Right renal cortex interstitium (tissue), 3 donors: ENCODE results near the gene CARD19. TPM values are rescaled to one million over a fixed set of nuclear protein-coding genes. Genes with fewer than 3 reads are reported as not detected.
A peak's percentile ranks its signal among the peaks of the same experiment; 100 is the strongest.

ENCODE experiments used
- DNase-seq, 3 donors: peaks; one replicate each; pipeline ENCODE4 v3.0.0-alpha.2; 2013; ENCODE audit warnings: low read depth in 3 of 3, low spot score in 2 of 3
- polyA plus RNA-seq, 3 donors: library from polyadenylated mRNA; unstranded; fragments of 120-200 nt; gene quantifications; one replicate each; pipeline ENCODE4 v1.2.1, GENCODE V29; 2013; ENCODE audit not compliant: insufficient read length in 3 of 3

CARD19 gene
- polyA plus RNA-seq, 3 donors, result 14.8 to 18.0 (median 15.5) TPM

DNA sequence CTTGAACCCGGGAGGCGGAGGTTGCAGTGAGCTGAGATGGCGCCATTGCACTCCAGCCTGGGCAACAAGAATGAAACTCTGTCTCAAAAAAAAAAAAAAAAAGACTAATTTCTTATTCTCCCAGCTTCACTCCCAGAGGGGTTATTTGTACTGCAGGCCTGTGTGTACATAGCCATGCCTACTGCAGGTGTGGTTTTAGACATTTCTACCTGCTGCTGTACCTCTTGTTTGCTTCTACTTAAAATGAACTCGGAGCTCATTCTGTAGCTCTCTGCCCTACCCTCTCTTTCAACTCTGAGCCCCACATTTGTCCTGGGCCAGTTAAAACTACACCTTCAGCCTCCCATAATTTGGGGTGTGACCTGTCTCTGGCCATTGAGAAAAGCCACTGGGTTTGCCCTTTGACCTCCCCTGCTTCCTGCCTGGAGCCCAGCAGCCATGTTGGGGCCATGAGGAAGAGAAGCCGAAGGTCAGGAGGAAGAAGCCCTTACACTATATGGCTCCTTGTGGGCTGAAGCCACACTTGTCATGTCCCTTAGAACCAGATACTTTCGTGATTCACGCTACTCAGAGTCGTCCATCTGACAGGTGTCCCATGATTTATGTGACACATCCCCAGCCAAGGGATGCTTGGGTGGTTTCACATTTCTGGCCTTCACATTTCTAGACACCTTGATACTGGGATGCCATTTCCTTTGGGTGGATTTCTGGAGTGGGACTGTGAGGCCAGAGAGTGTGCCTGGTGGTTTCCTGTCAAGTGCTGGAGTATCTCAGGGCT lies 9.4 kb upstream of the CARD19 start:
- no peak for DNase-seq

DNA sequence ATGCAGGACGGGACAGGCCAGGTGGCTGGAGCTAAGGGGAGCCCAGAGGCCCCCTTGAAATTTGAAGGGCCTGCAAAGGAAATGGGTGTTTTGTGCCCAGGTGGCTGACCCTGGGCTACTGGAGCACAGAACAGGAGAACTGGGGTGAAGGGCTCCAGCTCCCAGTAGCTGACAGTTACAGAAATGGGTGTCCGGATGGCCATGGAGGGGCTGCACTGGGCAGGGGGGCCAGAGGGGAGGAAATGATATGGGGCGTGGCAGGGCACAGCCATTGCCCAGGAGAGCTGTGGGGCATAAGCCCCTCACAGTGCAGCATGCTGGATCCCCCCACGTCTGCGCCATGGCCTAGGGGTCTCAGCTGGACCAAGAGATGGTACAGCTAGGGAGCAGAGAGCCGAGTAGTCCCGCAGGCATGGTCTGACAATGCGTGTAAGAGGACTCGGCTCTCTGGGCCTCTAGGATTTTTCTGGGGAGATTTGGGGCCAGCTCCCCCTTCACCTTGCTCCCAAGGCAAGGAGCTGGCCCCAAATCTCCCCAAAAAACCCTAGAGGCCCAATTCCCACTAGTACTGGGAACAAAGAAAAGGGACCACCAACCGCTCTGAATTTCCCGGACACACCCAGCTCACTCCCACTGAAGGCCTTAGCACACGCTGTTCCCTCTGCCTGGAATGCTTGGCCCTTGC lies 7.9 kb upstream of the CARD19 start:
- DNase-seq, result no peak

DNA sequence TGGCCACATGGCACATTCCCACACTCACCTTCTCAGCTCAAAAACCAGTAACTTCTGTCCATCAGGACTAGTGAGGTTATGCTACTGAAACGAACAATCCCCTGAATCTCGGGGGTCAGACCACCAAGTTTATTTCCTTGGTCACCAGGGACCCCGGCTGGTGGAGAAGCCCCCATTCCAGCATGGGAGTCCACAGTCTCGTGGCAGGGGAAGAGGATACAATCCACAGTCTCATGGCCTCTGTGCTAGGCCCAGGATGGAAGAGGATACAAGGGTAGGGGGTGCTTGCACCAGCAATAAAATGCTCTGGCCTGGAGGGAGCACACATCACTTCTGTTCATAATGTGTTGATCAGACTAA lies 7.4 kb upstream of the CARD19 start:
- no peak for DNase-seq

DNA sequence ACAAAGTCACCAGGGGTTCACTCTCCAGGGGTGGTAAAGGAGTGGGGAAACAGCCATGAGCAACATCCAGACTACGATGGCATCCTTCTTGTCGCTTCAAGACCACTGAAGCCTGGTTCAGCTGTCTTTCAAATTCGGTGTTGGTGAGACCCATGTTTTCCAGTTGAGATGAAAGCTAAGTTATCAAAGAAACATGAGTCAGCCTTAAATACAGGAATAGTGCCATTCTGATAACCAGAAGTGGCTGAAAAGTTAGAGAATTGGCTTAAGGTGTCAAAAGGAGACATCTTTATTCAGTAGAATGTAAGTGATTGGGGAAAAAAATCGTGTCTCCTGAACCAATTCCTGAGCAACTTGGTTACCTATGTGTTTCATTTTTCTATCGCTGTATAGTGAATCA lies 7.0 kb upstream of the CARD19 start:
- DNase-seq, result no peak

DNA sequence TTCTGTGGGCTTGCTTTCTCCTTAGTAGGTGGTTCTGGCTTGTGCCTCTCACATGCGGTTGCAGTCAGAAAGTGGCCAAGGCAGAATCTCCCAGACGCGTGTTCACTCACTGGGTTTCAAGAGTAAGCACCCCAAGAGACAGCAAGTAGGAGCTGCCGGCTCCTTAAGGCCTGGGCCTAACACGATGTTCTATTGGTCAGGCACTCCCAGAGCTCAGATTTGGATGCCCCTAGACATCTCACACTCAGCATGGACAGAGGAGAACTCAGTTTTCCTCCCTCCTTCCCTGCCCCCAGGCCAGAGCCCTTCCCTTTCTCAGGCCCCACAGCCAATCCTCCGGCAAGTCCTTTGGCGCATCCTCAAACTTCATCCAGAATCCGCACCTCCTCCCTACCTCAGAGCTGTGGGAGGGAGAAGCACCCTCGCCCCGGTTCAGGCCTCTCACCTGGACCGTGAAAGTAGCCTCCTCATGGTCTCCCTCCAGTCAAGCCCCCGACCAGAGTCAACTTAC lies 6.5 kb upstream of the CARD19 start:
- no peak for DNase-seq

DNA sequence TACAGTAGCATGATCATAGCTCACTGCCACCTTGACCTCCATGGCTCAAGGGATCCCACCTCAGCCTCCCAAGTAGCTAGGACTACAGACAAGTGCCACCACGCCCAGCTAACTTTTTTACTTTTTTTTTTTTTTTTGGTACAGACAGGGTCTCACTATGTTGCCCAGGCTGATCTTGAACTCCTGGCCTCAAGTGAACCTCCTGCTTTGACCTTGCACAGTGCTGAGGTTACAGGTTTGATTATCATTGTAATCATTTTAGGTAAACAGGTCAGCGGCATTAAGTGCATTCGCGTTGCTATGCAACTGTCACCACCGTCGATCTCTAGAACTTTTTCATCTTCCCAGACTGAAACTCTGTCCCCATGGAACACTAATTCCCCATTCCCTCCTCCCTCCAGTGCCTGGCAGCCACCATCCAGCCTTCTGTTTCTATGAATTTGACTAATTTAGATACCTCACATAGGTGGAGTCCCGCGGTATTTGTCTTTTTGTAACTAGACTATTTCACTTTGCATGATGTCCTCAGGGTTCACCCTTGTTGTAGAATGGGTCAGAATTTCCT lies 5.8 kb upstream of the CARD19 start:
- no peak for DNase-seq

DNA sequence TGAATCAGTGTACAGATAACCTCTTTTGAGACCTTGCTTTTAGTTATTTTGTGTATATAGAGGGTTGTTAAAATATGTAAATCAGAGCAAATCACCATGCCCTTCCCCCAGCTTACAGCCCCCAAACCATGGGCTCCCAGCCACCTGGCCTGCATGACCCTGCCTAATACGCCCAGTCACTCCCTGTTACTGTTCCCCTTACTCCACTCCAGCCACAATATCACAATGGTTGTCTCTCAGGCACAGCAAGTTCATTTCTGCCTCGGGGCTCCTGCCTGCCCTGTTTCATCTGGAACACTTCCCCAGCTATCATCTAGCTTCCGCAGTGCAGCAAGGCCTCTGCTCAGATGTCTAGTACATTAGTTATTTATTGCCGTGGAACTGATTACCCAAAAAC lies 5.0 kb upstream of the CARD19 start:
- DNase-seq, result no peak

DNA sequence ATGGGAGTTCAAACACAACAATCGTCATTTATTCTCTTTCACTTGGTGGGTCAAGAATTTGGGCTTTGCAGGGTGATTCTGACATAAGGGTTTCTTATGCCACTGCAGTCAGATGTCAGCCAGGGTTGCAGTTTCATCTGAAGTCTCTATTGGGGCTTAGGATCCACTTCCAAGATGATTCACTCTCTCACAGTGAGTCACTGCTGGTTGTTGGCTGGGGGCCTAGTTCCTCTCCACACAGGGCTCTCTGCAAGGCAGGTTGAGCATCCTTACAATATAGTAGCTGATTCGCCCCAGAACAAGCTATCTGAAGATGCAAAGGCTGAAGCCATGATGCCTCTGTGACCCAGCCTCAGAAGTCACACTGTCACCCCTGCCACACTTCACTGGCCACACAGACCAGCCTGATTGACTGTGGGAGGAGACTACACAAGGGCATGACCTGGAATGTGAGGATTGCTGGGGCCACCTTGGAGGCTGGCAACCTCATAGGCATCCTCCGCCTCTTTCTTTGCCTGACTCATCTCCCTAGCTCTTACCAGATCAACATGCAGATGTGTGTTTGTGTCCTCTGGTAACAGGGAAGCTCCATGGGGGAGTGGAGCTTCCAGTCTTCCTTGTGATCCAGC lies 4.5 kb upstream of the CARD19 start:
- no peak for DNase-seq

DNA sequence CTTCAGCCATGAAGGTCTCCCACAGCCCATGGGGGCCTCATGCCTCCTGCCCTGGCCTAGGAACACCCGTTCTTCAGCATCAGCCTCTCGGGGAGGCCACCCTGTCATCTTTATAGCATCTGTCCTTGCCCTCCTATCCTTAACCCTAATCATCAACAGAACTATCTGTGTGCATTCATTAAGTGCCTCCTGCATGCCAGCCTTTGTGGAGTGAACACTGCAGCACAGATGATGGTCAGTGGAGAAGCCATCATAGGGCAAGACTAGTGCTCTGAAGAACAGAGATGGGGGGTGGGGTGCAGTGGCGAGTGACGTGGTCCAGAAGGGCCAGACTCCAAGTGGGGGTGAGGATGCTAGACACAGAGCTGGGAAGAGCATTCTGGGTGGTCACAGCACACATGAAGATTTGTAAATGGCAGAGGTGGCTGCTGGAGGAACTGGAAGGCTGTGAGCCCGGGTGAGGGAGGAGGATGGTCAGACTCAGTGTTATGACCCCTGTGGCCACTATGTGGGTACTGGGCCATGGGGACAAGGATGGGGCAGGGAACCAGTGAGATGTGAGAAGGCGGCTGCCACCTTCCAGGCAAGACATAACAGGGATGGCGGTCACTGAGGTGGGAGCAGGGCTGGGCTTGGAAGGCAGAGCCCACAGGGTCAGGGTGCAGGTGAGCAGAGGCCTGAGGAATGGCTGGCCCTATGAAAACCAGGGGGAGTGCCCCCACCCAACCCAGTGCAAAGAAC lies 3.6 kb upstream of the CARD19 start:
- no peak for DNase-seq

DNA sequence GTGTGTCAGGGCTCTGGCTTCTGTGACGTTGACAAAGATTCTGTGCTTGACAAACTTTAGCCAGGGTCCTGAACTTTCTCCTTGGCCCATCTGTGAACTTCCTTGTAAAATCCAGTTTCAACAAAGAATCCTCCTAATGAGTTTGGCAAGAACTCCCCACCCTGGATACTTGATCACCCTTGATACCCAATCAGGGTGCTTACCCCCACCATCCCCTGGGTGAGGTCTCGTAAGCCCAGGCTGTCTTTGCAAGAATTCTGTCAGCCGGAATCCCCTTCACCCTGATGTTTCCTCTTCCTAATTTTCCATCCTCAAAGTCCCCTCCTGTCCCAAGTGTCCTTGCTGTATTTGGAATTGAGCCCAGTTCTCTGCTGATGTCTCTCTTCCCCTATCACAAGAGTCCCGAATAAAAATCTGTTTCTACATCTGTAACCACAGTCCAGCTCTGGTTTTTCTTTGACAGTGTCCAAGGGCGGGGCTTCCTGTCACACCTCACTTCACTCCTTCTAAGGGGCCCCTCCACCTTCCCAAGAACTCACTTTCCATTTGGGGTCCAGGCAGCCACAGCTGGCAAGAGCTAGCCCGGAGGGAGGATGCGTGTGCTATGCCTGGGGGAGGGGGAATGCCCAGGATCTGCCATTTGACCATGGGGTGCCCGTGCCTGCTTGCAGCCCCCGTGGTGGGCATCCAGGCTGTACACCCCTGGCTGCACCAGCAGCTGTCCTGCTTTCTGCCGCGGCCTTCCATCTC lies 2.7 kb upstream of the CARD19 start:
- peak in 1 of 3 donors; percentile 33 for DNase-seq

DNA sequence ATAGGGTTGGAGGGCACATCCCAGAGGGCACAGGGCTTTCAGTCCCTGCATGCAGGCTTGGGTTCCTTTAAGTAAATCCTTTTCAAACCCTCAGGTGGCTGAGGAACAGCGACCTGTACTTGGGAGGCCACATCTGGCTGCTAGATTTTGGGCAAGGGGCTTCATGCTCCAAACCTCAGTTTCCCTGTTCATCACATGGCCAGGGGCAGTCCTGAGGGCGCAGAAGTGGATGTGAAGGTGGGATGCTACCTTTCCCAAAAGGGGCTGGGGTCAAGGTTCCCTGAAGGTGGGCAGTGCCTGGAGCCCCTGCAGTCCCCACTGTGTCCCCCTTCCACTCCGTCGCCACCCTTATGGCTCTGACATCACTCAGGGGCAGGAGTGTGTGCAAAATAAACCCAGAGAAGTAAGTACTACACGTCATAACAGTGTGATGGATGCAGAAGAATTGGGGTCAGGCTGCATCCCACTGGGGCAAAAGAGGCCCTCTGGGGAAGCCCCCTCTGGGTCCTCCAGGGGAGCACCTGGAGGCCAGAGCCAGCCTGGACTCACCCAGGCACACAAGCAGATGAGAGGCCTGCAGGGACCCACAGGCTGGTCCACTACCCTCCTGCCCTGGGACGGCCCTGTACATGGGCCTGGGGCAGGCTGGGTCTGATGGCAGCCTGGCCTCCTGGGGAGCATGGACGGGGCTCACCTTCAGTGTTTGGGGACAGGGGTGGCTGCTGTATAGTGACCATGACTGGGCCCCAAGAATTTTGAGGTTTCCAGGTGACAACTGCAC lies 1.9 kb upstream of the CARD19 start:
- no peak for DNase-seq

DNA sequence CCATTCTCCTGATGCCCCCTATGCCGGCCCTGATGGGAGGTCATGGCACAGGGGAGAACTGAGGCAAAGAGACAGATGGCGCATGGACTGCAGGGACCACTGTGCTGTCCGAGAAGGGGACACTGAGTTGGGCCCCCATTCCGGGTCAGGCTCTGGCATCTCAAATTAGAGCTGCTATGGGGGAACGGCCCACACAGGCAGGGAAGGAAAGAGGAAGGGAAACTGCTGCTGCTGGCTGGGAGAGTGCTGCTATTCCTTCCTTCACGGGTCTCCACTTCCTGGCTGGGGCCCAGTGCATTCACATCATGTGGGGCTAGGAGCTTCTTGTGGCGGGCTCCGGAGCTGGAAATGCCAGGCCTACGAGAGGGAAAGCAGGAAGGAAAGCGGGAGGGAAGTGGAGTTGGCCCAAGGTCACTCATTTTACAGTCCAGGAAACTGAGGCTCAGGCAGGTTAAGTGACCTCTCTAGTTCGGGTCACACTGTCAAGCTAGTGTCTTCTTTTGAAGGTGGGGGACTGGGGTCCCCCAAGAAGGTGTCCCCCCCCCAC lies 1.3 kb upstream of the CARD19 start:
- DNase-seq, result no peak

DNA sequence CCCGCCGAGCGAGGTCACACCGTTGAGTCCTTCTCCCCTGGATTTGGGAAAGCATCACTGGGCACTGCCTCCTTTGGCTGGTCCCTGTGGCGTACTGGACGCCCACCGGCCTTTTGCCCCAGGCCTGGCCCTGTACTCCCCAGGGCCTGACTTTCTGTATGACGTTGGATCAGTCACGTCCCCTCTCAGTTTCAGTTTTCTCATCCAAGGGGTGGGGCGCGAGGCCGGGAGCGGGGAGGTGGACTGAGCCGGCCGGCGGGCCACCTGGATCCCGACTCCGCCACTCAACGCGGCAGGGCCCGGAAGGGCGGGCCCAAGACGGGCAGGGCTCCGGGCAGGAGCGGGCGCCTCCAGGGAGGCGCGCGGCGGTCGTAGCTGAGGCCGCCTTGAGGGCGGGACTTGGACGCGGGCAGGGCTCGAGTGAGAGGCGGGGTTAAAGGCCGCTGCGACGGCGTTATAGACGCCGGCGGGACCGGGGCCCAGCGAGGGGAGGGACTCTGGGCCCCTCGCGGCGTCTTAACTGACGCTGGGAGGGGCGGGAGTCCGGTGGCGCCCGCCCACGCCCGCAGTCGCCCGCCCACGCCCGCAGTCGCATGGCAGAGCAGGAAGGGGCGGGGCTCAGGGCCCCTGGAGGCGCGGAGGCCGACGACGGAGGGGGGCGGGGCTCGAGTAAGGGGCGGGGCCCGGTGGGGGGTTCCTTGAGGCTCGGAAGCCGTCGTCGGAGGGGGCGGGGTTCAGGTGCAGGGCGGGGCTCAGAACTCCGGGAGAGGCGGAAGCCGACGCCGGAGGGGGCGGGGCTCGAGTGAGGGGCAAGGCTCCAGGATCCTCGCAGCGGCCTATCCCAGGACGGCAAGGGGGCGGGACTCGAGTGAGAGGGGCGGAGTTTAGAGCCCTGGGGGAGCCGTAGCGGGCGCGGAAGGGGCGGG lies 549 bp upstream of the CARD19 start:
- peak; percentile 89 to 99 (median 99) for DNase-seq

DNA sequence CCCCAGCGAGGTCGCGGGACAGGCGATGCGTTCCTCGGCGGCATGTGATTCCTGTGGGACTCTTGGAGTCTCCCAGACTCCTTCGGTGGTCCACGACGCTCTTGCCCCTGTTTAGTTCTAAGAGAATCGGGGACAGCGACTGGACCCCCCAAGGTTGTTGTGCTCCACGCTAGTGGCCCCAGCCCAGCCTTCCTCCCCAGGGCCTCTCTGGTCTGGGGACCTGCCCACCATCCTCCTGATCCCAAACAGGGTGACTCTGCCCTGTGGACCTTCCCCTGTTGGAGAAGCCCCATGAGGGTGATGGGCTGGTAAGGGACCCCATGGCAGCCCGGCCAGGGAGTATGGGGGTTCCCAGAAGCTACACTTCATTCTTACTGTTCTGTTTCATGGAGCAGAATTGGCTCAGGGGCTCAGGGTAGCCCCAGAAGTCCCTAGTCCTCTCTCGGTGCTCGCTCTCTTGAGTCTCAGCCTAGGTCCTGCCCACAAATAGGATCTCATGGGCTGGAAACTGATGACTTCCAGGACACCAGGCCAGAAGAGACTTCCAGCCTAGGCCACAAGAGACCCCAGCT lies 880 bp downstream of the CARD19 start:
- no peak for DNase-seq

DNA sequence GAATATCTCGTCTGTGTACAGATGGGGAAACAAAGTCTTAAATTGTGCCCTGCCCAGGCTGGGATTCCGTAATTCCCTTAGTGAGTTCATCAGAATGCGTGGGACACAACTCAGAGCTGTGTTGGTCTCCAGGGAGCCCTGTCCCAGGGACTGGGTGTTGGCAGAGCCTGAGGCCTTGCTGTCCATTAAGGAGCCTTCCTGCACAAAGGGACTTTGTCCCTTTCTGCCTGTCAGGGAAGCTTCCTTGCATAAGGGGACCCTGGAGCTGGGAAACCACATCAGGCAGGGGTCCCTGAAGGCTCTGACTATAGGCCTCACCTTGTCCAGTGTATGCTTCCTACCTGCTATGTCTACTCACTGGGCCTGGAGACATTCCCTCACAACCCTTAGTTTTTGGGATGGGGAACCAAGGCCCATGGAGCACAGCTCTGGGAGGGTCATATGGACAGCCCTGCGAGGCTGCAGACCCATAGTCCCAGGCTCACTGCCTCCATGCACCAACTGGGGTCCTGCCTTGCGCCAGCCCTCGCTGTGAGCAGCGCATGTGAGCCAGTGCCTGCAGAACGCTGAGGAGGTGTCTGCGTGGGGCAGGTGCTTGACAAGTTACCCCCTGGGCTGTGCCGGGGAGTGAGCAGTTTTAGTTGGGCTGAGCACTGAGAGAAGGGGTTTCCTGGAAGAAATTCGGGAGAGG lies 1.6 kb downstream of the CARD19 start:
- DNase-seq, result no peak

DNA sequence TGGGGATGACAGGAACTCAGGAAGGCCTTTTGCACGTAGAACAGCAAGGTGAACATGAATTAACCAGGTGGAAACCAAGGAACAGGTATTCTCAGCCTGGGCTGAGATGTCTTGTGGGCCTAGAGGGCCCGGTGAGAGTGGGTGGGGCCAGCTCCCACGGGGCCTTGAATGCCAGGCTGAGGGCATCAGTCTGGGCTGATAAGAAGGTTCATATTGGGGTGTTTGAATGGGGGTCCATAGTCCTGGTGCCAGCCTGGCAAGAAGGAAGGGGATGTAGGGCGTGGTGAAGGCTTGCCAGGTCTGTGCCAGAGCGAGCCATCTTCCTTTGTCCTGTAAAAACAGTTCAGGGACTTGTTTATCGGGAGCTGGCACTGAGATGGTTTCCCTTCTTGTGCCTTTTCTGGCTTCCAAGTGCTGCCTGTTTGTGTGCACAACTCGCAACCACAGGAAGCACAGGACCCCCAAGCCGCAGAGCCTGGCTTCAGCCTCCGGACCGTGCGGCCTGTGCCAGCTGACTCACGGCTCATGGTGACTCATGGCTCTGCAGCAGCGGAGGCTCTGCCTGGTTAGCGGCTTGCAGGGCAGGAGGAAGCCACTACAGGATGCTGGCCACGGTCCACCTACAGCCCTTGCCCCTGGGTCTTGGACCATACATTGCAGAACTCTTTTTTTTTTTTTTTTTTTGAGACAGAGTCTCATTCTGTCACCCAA lies 2.4 kb downstream of the CARD19 start:
- no peak for DNase-seq
